ENCODE results near the gene IL9R.
"Not testable (repeated sequence)": the region's sequence is repeated elsewhere in the genome, so short reads cannot be mapped to it uniquely, and the experiment has no call there.

IL9R gene

DNA sequence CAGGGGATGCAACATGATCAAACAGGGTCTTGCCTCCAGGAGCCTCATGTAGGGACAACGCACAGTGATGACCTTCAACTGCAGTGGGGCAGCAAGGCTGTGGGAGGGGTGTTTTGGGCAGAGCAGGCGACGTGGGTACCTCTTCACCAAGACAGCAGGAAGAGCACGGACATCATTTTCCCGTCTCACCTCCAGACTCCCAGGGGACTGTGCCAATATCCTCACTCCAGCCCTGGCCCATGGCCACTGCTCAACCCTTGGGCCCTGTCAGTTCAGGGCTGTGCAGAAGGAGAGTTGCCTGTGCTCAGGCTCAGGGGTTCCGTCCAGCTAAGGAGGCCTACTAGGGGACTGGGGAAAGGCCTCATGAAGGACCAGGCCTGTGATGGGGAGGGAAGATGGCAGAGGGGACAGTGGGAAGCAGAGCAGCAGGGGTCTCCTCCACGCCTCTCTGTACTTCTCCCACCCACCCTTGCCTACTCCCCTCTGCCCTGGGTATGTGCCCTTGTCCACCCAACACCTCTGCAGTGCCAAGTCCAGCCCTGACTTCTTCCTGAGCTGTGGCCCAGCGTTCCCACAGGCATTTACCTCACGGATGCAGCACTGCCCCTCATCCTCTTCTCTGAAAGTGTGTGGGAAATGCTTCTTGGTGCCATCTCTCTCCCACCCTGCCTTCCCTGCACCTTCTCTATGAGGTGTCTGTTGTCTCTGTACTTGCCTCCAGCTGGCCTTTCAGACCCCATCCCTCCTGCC lies 1.4 kb downstream of the IL9R start:
- DNase-seq (ENCODE audit: low read depth): no peak
- no peak overlapping the region for H3K4me3 ChIP-seq (ENCODE audit: low read depth, low read length)
- TF ChIP-seq, protein P1, sequence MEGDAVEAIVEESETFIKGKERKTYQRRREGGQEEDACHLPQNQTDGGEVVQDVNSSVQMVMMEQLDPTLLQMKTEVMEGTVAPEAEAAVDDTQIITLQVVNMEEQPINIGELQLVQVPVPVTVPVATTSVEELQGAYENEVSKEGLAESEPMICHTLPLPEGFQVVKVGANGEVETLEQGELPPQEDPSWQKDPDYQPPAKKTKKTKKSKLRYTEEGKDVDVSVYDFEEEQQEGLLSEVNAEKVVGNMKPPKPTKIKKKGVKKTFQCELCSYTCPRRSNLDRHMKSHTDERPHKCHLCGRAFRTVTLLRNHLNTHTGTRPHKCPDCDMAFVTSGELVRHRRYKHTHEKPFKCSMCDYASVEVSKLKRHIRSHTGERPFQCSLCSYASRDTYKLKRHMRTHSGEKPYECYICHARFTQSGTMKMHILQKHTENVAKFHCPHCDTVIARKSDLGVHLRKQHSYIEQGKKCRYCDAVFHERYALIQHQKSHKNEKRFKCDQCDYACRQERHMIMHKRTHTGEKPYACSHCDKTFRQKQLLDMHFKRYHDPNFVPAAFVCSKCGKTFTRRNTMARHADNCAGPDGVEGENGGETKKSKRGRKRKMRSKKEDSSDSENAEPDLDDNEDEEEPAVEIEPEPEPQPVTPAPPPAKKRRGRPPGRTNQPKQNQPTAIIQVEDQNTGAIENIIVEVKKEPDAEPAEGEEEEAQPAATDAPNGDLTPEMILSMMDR (IDR thresholded peaks at IDR 0.05; ENCODE audit: insufficient read depth, low read depth, low read length, missing control alignments): no peak

DNA sequence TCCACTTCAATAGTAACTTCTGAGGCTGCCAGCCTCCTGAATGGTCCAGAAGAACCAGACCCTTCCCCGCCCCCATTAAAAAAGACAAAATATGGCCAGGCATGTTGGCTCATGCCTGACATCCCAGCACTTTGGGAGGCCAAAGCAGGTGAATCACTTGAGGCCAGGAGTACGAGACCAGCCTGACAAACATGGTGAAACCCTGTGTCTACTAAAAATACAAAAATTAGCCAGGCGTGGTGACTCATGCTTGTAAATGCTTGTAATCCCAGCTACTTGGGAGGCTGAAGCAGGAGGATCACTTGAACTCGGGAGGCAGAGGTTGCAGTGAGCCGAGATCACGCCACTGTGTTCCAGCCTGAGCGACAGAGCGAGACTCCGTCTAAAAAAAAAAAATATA lies 2.3 kb downstream of the IL9R start:
- not testable (repeated sequence) for DNase-seq (ENCODE audit: low read depth); H3K4me3 ChIP-seq (ENCODE audit: low read depth, low read length)

DNA sequence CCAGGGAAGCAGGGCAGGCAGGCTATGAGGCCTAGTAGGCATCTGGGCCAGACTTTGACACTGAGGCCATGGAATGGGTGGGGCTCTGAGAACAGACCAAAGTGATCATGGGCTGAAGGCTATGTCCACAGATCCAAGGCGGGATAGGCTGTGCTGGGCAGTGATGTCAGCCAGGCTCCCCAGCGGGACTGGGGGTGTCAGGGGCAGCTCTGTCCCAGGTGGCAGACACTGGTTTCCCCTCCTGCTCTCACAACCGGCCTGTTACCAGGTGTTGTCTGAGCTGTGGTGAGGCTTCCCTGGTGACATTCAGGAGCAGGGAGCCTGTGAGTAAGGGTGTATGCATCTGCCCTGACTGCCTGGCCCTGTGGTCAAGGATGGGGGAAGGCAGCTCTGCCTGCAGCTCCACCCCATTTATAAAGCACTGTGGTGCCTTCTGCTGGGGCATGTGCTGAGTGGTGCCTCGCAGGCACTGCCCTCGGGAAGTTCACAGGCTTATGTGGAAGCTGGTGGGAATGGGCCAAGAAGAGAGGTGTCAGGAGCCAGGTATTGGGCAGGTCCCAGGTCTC lies 2.9 kb downstream of the IL9R start:
- H3K4me3 ChIP-seq (ENCODE audit: low read depth, low read length): no peak overlapping the region
- no peak for DNase-seq (ENCODE audit: low read depth)
- TF ChIP-seq, protein P1 (IDR thresholded peaks at IDR 0.05; ENCODE audit: insufficient read depth, low read depth, low read length, missing control alignments): no peak

DNA sequence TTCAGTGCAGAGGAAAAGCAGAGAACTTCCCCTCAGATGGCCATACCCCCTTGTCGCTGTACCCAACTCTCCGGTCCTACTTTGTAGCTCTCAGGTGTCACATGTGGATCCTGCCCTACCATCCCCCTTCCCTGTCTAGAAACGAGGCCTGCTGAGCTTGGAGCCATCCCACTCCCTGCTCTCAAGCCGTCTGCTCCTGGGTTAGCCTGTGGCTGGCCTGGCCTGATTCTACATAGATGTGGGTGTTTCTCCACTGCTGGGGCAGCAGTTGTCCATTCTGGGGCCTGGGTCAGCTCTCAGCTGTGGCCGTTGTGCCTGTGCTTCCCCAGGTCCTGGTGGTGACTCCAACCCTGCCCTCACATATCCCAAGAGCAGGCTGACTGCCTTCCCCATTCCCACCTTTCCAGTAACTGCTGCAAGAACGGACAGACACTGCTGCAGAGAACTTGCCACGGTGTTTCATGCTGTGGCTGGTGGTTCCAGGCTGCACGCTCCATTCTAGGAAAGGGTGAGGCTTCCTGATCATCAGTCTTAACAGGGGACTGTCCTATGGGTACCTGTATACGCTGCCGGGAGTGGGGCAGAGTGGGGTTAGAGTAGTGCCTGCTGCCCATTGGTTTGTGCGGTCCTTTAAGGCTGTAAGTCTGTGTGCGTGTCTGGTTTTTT lies 3.6 kb downstream of the IL9R start:
- TF ChIP-seq, protein P1 (IDR thresholded peaks at IDR 0.05; ENCODE audit: insufficient read depth, low read depth, low read length, missing control alignments): no peak
- DNase-seq (ENCODE audit: low read depth): no peak

DNA sequence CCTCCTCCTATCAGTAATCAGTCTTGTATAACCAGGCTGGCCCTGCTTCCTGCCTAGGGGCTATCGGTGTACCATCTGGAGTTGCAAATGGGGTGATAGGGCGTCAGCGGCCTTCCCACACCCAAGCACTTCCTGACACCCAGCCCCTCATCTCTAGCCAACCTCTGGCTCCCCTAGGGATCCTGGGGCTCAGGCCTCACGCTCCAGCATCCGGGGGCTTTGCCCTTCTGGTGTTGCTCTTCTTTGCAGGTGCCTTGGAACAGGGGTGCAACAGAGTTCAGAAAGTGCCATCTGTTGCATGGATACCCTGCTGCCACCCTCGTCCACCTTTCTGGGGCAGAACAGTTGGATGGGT lies 4.1 kb downstream of the IL9R start:
- TF ChIP-seq, protein P1 (IDR thresholded peaks at IDR 0.05; ENCODE audit: insufficient read depth, low read depth, low read length, missing control alignments): no peak
- DNase-seq (ENCODE audit: low read depth): no peak
- no peak overlapping the region for H3K4me3 ChIP-seq (ENCODE audit: low read depth, low read length)

More for the DNA sequence above, 3.6 kb downstream of the IL9R start:
- no peak overlapping the region for H3K4me3 ChIP-seq (ENCODE audit: low read depth, low read length)

DNA sequence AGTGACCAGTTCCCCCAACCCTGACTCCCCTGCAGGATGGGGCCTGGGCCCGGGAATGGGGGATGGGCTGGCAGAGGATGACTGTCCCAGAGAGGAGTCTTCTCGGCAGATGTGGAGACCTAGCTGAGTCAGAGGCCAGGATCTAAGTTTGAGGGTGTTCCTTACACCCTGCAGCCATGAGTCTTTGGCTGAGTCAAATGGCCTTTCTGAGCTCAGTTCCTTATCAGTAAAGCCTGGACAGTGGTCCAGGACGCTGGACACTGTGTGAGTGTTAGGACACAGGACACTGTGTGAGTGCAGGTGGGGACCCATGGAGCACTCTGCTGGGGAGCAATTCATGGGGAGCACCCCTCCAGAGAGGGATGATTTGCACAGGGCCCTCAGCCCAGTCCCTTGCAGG lies 5.0 kb downstream of the IL9R start:
- DNase-seq (ENCODE audit: low read depth): no peak
- TF ChIP-seq, protein P1 (IDR thresholded peaks at IDR 0.05; ENCODE audit: insufficient read depth, low read depth, low read length, missing control alignments): no peak
- no peak overlapping the region for H3K4me3 ChIP-seq (ENCODE audit: low read depth, low read length)

DNA sequence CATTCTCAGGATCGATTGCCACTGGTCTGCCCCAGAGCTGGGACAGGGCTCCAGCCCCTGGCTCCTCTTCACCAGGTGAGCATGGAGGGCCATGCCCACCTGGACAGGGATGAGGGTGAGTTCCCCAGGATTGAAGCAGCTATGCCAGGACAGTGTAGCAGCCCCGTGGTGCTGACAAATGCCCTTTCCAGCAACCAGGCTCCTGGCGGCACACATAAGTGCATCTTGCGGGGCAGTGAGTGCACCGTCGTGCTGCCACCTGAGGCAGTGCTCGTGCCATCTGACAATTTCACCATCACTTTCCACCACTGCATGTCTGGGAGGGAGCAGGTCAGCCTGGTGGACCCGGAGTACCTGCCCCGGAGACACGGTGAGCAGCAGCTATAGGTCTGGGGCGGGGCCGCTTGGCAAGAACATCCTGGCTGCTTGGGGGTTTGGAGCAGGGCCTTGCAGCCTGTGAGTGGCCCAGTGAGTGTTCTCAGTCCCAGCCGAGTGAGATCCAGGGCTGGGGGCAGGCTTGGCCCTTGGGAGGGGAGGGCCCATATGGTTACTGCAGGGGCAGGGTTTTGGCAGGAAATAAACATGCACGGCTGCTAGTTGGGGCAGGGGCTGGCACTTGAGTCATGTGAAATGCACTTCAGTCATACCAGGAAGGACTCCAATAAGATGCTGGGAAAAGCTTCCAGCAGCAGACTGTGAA lies 6.1 kb downstream of the IL9R start:
- H3K4me3 ChIP-seq (ENCODE audit: low read depth, low read length): no peak overlapping the region
- DNase-seq (ENCODE audit: low read depth): no peak
- TF ChIP-seq, protein P1 (IDR thresholded peaks at IDR 0.05; ENCODE audit: insufficient read depth, low read depth, low read length, missing control alignments): no peak

Measured in GM12865 (cell line).